HepG2 (cell line): ENCODE measurements around the gene CFAP210. TPM values are rescaled to one million over a fixed set of nuclear protein-coding genes. Genes with fewer than 3 reads are reported as not detected.
A peak's percentile ranks its signal among the peaks of the same experiment; 100 is the strongest.

Experiments used
- ATAC-seq: fragments of 200-7000 bp; cut with Tn5 transposase; 3 replicates; pipeline ENCODE4 v1.9.1; 2020; ENCODE audit warnings: mild to moderate bottlenecking, moderate library complexity
- BruUV-seq: library from RNA; stranded (reverse); fragments of 400-500 nt; replicated peaks from 2 replicates; lab custom pipeline; 2021; lab: Mats Ljungman, UMichigan
- CTCF ChIA-PET: fragments of 300-600 bp; formaldehyde crosslinking; extraction: SDS; loops from one replicate; lab custom pipeline; 2021; ENCODE audit warnings: low total read pairs, inconsistent platforms, low intra/inter-chr PET ratio; lab: Yijun Ruan, JAX
- POLR2A ChIA-PET: fragments of 350-600 bp; sonication (Branson Sonifier 250); formaldehyde crosslinking; loops from one replicate; lab custom pipeline; 2020; ENCODE audit warnings: antibody characterized with exemption, inconsistent platforms; lab: Yijun Ruan, JAX
- DNase-seq: peaks from one replicate; pipeline ENCODE4 v3.0.0-alpha.2; 2015; ENCODE audit warnings: low spot score
- FAIRE-seq: peaks from 3 replicates; lab custom pipeline; 2011; peaks lifted over from hg19 to GRCh38; lab: Jason Lieb, UNC
- H2AFZ ChIP-seq: one replicate; pipeline ENCODE4 v1.6.1; 2011; ENCODE audit warnings: low read length, inconsistent platforms
- H3K27ac ChIP-seq: fragments of 300-600 bp; 3 replicates; pipeline ENCODE4 v1.8.0; 2011; ENCODE audit warnings: mixed run types, mild to moderate bottlenecking, mixed read lengths, low read length, inconsistent platforms; ENCODE audit not compliant: insufficient read depth; ENCODE audit errors: extremely low read length
- H3K27me3 ChIP-seq, 2 experiments: fragments of 200-600 bp in 1 of 2; 2 replicates in 1 of 2; 3 replicates in 1 of 2; pipeline versions ENCODE4 v1.6.0 to v1.8.0; 2011; ENCODE audit warnings: low read length in 2 of 2, mild to moderate bottlenecking in 2 of 2, moderate library complexity in 2 of 2, inconsistent platforms in 1 of 2; ENCODE audit not compliant: insufficient read depth in 2 of 2, control insufficient read depth in 1 of 2
- H3K36me3 ChIP-seq, 2 experiments: fragments of 200-600 bp in 1 of 2; replicated peaks in 1 of 2; 2 replicates in 1 of 2; 3 replicates in 1 of 2; pipeline versions ENCODE4 v1.5.1 to v1.8.0; 2011; ENCODE audit warnings: low read length in 2 of 2, inconsistent platforms in 1 of 2; ENCODE audit not compliant: insufficient read depth in 2 of 2, control insufficient read depth in 1 of 2
- H3K4me1 ChIP-seq: 2 replicates; pipeline ENCODE4 v1.5.1; 2012; ENCODE audit warnings: low read length, inconsistent platforms; ENCODE audit not compliant: insufficient read depth
- H3K4me2 ChIP-seq: 2 replicates; pipeline ENCODE4 v1.6.0; 2011; ENCODE audit warnings: low read depth, low read length, inconsistent platforms
- H3K4me3 ChIP-seq, 3 experiments: fragments of 200-600 bp in 1 of 3; sonication (generic), shearing (Covaris generic) in 1 of 3; replicated peaks in 1 of 3; 2 replicates each; pipeline ENCODE4 v1.5.1; 2011 to 2016; ENCODE audit warnings: low read length in 3 of 3, inconsistent platforms in 2 of 3, low read depth in 2 of 3, mild to moderate bottlenecking in 2 of 3, control low read depth in 1 of 3, mixed read lengths in 1 of 3; ENCODE audit not compliant: insufficient read depth in 1 of 3
- H3K79me2 ChIP-seq: one replicate; pipeline ENCODE4 v1.6.1; 2011; ENCODE audit warnings: low read length, inconsistent platforms; ENCODE audit not compliant: insufficient read depth
- H3K9ac ChIP-seq: 2 replicates; pipeline ENCODE4 v1.6.0; 2011; ENCODE audit warnings: mild to moderate bottlenecking, low read depth, low read length, inconsistent platforms; ENCODE audit not compliant: insufficient read depth
- H3K9me3 ChIP-seq: 2 replicates; pipeline ENCODE4 v1.5.1; 2012; ENCODE audit warnings: mild to moderate bottlenecking, low read length
- H4K20me1 ChIP-seq: 2 replicates; pipeline ENCODE4 v1.6.0; 2011; ENCODE audit warnings: inconsistent platforms, mild to moderate bottlenecking, low read length, moderate library complexity; ENCODE audit not compliant: insufficient read depth
- AKAP8 ChIP-seq: sonication (generic); formaldehyde crosslinking; IDR thresholded peaks from 2 replicates; pipeline ENCODE4 v1.5.1; 2020; ENCODE audit warnings: mild to moderate bottlenecking, missing genetic modification reagents
- ATM ChIP-seq: fragments of 450-650 bp; IDR thresholded peaks from 2 replicates; pipeline ENCODE4 v1.7.1; 2017; ENCODE audit warnings: mild to moderate bottlenecking, borderline replicate concordance
- CBX5 ChIP-seq: sonication (generic); formaldehyde crosslinking; IDR thresholded peaks from 2 replicates; pipeline ENCODE4 v1.4.0; 2020; ENCODE audit warnings: missing genetic modification reagents, borderline replicate concordance
- CREB3 ChIP-seq: sonication (generic); formaldehyde crosslinking; IDR thresholded peaks from 2 replicates; pipeline ENCODE4 v1.5.0; 2020; ENCODE audit warnings: missing genetic modification reagents
- DRAP1 ChIP-seq: IDR thresholded peaks from 2 replicates; pipeline ENCODE4 v1.6.1; 2016; ENCODE audit warnings: missing genetic modification reagents, missing compliant biosample characterization
- FOSL2 ChIP-seq: sonication (generic); formaldehyde crosslinking; IDR thresholded peaks from 2 replicates; pipeline ENCODE4 v1.4.0; 2020; ENCODE audit warnings: missing genetic modification reagents
- GATAD2A ChIP-seq: IDR thresholded peaks from 2 replicates; pipeline ENCODE4 v1.6.1; 2016
- HOXA3 ChIP-seq: sonication (generic); formaldehyde crosslinking; IDR thresholded peaks from 2 replicates; pipeline ENCODE4 v1.5.0; 2020; ENCODE audit warnings: missing genetic modification reagents
- MXD1 ChIP-seq: sonication (generic); formaldehyde crosslinking; IDR thresholded peaks from 2 replicates; pipeline ENCODE4 v1.4.0; 2020; ENCODE audit warnings: mild to moderate bottlenecking, missing genetic modification reagents
- POLR2A ChIP-seq, 2 experiments: IDR thresholded peaks; 2 replicates each; pipeline ENCODE4 v1.6.1; 2011; ENCODE audit warnings: low read depth in 2 of 2, low read length in 2 of 2, mild to moderate bottlenecking in 1 of 2, moderate library complexity in 1 of 2; ENCODE audit not compliant: insufficient read depth in 1 of 2
- REL ChIP-seq: sonication (generic); formaldehyde crosslinking; conservative IDR thresholded peaks from 2 replicates; pipeline ENCODE4 v1.8.0; 2022; ENCODE audit warnings: mild to moderate bottlenecking, missing genetic modification reagents, moderate library complexity
- ZNF180 ChIP-seq: sonication (generic); formaldehyde crosslinking; IDR thresholded peaks from 2 replicates; pipeline ENCODE4 v1.4.0; 2020; ENCODE audit warnings: low read depth, missing genetic modification reagents, borderline replicate concordance
- ZNF512 ChIP-seq: sonication (generic); formaldehyde crosslinking; IDR thresholded peaks from 2 replicates; pipeline ENCODE4 v1.4.0; 2020; ENCODE audit warnings: mild to moderate bottlenecking, missing genetic modification reagents
- ZNF564 ChIP-seq: sonication (generic); formaldehyde crosslinking; IDR thresholded peaks from 2 replicates; pipeline ENCODE4 v1.8.1; 2023; ENCODE audit warnings: mild to moderate bottlenecking, missing genetic modification reagents
- ZNF687 ChIP-seq: sonication (generic); formaldehyde crosslinking; IDR thresholded peaks from 2 replicates; pipeline ENCODE4 v1.5.1; 2020; ENCODE audit warnings: mild to moderate bottlenecking, missing genetic modification reagents, moderate library complexity
- ZSCAN29 ChIP-seq: sonication (generic); formaldehyde crosslinking; conservative IDR thresholded peaks from 2 replicates; pipeline ENCODE4 v1.4.0; 2020; ENCODE audit warnings: mild to moderate bottlenecking, missing genetic modification reagents
- WGBS: methylation state at CpG from one replicate; pipeline ENCODE4 v1.1.6; 2017; ENCODE audit warnings: low lambda C conversion rate; 5-methylcytosine and 5-hydroxymethylcytosine counted together
- in situ Hi-C: cut with HindIII; loops from 2 replicates; pipeline ENCODE4 v1.10.0; 2017; ENCODE audit warnings: low pct_unique_long_range_greater_than_20kb; ENCODE audit not compliant: extremely low pct_ligation_motif_present
- intact Hi-C: fragments of 100-400 bp; cut with micrococcal nuclease; formaldehyde crosslinking; loops from one replicate; pipeline ENCODE4 v1.10.0; 2022; ENCODE audit not compliant: unreplicated experiment
- polyA plus RNA-seq, 8 experiments: library from polyadenylated mRNA; depleted of rRNA in 3 of 8; stranded (reverse) in 7 of 8; unstranded in 1 of 8; fragments of >200 nt; fragmentation: Illumina TruSeq in 4 of 8; extraction: Trizol in 4 of 8; gene quantifications; 2 replicates each; pipeline versions ENCODE4 v1.2.1 to v1.2.3, GENCODE V29; 2011 to 2016; ENCODE audit warnings: low read depth in 4 of 8, missing spikeins in 1 of 8, mixed read lengths in 1 of 8; ENCODE audit not compliant: insufficient read depth in 1 of 8
- total RNA-seq, 5 experiments: library from RNA; depleted of rRNA; stranded (reverse); fragments of >200 nt; fragmentation: Illumina TruSeq; extraction: Trizol; gene quantifications; 2 replicates each; pipeline ENCODE4 v1.2.3, GENCODE V29; 2016; ENCODE audit warnings: low read depth in 1 of 5

The CFAP210 gene
- total and polyA plus RNA-seq, 2 of the 13 experiments (the other 11 are each of a cell fraction or from before 2014, with no cell fraction given), result 0.18 TPM; not detected in 1

- intact Hi-C loops, result no loop called here
- DNase-seq, result peak; percentile 45
- POLR2A ChIA-PET, result interaction anchor here (1.4 kb wide), 1 partner anchor 18 kb away, joined by 3 read pairs; the partner anchor contains the start of genes CFAP210 and PHOSPHO2
- H3K9ac ChIP-seq, result no peak overlapping the region
- H4K20me1 ChIP-seq, result no peaks in the 10 kb centered on the region
- no peaks in the 10 kb centered on the region for H3K27me3 ChIP-seq
- H3K4me1 ChIP-seq, result peaks cover 51% of the 10 kb centered on the region
- 95% methylated on average over 6 of the region's 7 CpGs for whole genome bisulfite sequencing
- H3K4me2 ChIP-seq, result no peak overlapping the region
- H3K36me3 ChIP-seq, result 0 out of 5 replicates have a peak, but pooled peaks cover 0 to 8% of the 10 kb centered on the region in 2 experiments
- H3K79me2 ChIP-seq, result no peaks in the 10 kb centered on the region
- no peak overlapping the region for H3K4me3 ChIP-seq
- in situ Hi-C loops, result no loop called here
- FAIRE-seq, result no peak
- CTCF ChIA-PET, result no interaction called here
- ATAC-seq, result no peak
- no peaks in the 10 kb centered on the region for H3K9me3 ChIP-seq
- H3K27ac ChIP-seq, result no peak overlapping the region
- no peak overlapping the region for H2AFZ ChIP-seq
- BruUV-seq, result no TSS peak
- TF ChIP-seq ZNF512, result no peak
- no peak for TF ChIP-seq CREB3
- peak; percentile 40 for TF ChIP-seq ZNF687 (CRISPR knock-in tag)
- TF ChIP-seq POLR2A (IDR thresholded peaks at IDR 0.05; ENCODE audit: insufficient read depth in 1 of 2, low read depth in 2 of 2, low read length in 2 of 2), result peak in 1 of 2 experiments; percentile 14; a peak in 1 of 4 replicates
- TF ChIP-seq FOSL2 (CRISPR knock-in tag), result peak; percentile 27; the same call in 1 of the 2 replicates
- no peak for TF ChIP-seq REL
- no peak for TF ChIP-seq ZNF564 (CRISPR knock-in tag)
- TF ChIP-seq ATM, result no peak
- no peak for TF ChIP-seq ZSCAN29
- no peak for TF ChIP-seq MXD1 (CRISPR knock-in tag)
- 0 out of 2 replicates have a peak, but pooled peaks have one; percentile 0 for TF ChIP-seq HOXA3 (CRISPR knock-in tag)
- no peak for TF ChIP-seq ZNF180
- peak; percentile 45; the same call in 1 of the 2 replicates for TF ChIP-seq GATAD2A
- no peak for TF ChIP-seq AKAP8 (CRISPR knock-in tag)
- no peak for TF ChIP-seq DRAP1 (CRISPR knock-in tag)
- TF ChIP-seq CBX5 (CRISPR knock-in tag), result no peak
These were observed 17.7 kb upstream of the CFAP210 start for GRCh38 chr2:169711751-169712509.
